ENCODE results near the gene DAZAP1.
"Not testable (repeated sequence)": the region's sequence is repeated elsewhere in the genome, so short reads cannot be mapped to it uniquely, and the experiment has no call there.

DAZAP1 gene

GRCh38 chr19:1471010-1471514 lies 63.7 kb downstream of the DAZAP1 start:
- no peaks in the 10 kb centered on the region for H3K9me3 ChIP-seq (replicated peaks; ENCODE audit: low read length)
- no peak overlapping the region for H3K9ac ChIP-seq (ENCODE audit: low read depth, low read length)
- peaks cover 31% of the 10 kb centered on the region for H3K4me1 ChIP-seq (ENCODE audit: control insufficient read depth, insufficient read depth, low read length)
- peaks cover under 1% of the 10 kb centered on the region for H3K36me3 ChIP-seq (ENCODE audit: insufficient read depth, low read length)
- H3K4me3 ChIP-seq (ENCODE audit: low read length) = peak overlapping the region; percentile 47
- peak overlapping the region; percentile 81 for H3K4me2 ChIP-seq (ENCODE audit: low read length)
- peaks cover 50% of the 10 kb centered on the region for H3K27me3 ChIP-seq (ENCODE audit: control insufficient read depth, insufficient read depth, low read length)

- peaks cover 30% of the 10 kb centered on the region for H3K4me1 ChIP-seq (ENCODE audit: control insufficient read depth, insufficient read depth, low read length)
- H3K4me2 ChIP-seq (ENCODE audit: low read length) = peak overlapping the region; percentile 81
- peaks cover 4% of the 10 kb centered on the region for H3K36me3 ChIP-seq (ENCODE audit: insufficient read depth, low read length)
- no peak overlapping the region for H3K4me3 ChIP-seq (ENCODE audit: low read length)
- H3K9ac ChIP-seq (ENCODE audit: low read depth, low read length) = no peak overlapping the region
- H3K27me3 ChIP-seq (ENCODE audit: control insufficient read depth, insufficient read depth, low read length) = peaks cover 48% of the 10 kb centered on the region
- H3K9me3 ChIP-seq (replicated peaks; ENCODE audit: low read length) = no peaks in the 10 kb centered on the region
Measured at GRCh38 chr19:1471515-1472160, 64.3 kb downstream of the DAZAP1 start.

DNA sequence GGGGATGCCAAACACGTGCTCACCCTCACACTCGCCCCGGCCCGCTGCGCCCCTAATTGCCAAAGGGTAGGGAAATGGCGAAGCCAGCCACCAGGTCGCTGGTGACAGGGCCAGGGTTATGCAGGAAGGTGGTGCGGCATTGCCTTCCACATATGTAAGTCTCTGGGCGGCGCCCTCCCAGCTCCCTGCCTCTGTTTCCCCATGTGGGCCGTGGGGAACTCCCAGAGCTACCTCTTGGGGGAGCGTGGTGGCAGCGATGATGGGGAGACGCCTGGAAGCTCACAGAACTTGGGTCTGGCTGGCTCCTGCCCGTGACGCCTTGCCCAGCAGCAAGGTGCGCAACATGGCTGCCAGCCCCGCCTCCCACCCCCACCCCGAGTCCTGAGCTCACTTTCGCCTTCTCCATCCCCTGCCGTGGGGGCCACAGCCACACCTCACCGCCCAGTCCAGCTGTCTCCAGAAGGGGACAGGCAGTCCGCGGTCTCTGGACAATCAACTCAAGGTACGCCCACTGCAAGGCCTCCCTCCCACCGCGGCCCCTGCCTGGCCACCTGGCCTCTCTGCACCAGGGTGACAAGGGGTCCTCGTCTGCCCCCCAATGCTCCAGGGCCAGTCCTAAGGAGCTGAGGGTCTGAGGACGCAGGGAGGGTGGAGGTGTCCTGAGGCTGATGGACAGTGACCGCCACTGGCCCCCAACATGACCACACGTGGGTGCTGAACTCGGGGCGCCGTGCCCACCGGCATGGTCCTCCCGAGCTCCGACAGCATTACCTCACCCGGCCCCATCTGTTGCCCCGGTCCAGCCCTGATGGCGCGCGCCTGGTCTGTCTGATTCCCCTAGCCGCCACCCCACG lies 65.1 kb downstream of the DAZAP1 start:
- no peak overlapping the region for H3K4me3 ChIP-seq (ENCODE audit: low read length)
- no peak overlapping the region for H3K4me2 ChIP-seq (ENCODE audit: low read length)
- peaks cover 44% of the 10 kb centered on the region for H3K27me3 ChIP-seq (ENCODE audit: control insufficient read depth, insufficient read depth, low read length)
- peaks cover 30% of the 10 kb centered on the region for H3K4me1 ChIP-seq (ENCODE audit: control insufficient read depth, insufficient read depth, low read length)
- peaks cover 8% of the 10 kb centered on the region for H3K36me3 ChIP-seq (ENCODE audit: insufficient read depth, low read length)
- H3K9me3 ChIP-seq (replicated peaks; ENCODE audit: low read length) = no peaks in the 10 kb centered on the region
- H3K9ac ChIP-seq (ENCODE audit: low read depth, low read length) = no peak overlapping the region

DNA sequence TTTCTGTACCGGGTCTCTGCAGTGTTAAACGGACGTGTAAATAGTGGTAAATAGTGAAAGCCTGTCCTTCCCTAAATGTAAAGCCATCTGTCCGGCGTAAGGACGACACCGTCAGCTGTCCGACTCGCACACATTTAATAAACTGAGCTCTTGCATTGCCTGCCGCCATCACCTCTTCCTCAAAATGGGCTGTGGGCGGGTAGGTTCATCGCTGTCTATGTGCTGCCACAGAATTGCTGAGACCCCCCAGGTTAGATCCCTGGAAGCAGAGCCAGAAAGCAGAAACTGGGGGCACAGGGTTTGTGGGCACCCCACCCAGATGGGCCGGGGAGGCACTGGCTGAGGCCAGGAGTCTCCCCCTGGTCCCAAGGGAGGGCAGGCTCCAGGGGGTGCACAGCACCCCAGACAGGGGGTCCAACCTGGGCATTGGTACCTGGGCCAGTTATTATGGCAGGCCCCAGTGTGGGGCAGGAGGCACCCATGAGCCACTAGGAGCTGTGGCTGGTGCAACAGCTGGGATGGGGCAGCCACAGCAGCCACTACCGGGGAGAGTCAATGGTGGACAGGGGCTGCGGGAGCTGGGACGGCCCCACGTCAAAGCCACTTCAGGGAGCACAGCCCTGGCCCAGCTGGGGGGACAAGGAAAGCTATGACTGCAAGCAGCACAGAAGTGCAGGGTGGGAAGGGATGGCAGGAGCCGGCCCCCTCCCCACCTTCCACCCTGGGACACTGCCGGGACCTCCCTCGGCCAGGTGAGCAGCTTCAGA lies 65.9 kb downstream of the DAZAP1 start:
- Histone ChIP-seq H3K4me1 (ENCODE audit: control insufficient read depth, insufficient read depth, low read length) (peaks cover 27% of the 10 kb centered on the region), H3K9ac (ENCODE audit: low read depth, low read length) (no peak overlapping the region), H3K27me3 (ENCODE audit: control insufficient read depth, insufficient read depth, low read length) (peaks cover 41% of the 10 kb centered on the region)

GRCh38 chr19:1474011-1474764 lies 66.8 kb downstream of the DAZAP1 start:
- H3K9ac ChIP-seq (ENCODE audit: low read depth, low read length) = no peak overlapping the region
- peaks cover 25% of the 10 kb centered on the region for H3K4me1 ChIP-seq (ENCODE audit: control insufficient read depth, insufficient read depth, low read length)
- H3K4me3 ChIP-seq (ENCODE audit: low read length) = no peak overlapping the region
- no peak overlapping the region for H3K4me2 ChIP-seq (ENCODE audit: low read length)
- H3K27me3 ChIP-seq (ENCODE audit: control insufficient read depth, insufficient read depth, low read length) = peaks cover 38% of the 10 kb centered on the region
- no peaks in the 10 kb centered on the region for H3K9me3 ChIP-seq (replicated peaks; ENCODE audit: low read length)
- H3K36me3 ChIP-seq (ENCODE audit: insufficient read depth, low read length) = peaks cover 8% of the 10 kb centered on the region

More for the DNA sequence above, 65.9 kb downstream of the DAZAP1 start:
- Histone ChIP-seq H3K4me2 (ENCODE audit: low read length) (no peak overlapping the region), H3K9me3 (replicated peaks; ENCODE audit: low read length) (no peaks in the 10 kb centered on the region), H3K36me3 (ENCODE audit: insufficient read depth, low read length) (peaks cover 8% of the 10 kb centered on the region), H3K4me3 (ENCODE audit: low read length) (no peak overlapping the region)

DNA sequence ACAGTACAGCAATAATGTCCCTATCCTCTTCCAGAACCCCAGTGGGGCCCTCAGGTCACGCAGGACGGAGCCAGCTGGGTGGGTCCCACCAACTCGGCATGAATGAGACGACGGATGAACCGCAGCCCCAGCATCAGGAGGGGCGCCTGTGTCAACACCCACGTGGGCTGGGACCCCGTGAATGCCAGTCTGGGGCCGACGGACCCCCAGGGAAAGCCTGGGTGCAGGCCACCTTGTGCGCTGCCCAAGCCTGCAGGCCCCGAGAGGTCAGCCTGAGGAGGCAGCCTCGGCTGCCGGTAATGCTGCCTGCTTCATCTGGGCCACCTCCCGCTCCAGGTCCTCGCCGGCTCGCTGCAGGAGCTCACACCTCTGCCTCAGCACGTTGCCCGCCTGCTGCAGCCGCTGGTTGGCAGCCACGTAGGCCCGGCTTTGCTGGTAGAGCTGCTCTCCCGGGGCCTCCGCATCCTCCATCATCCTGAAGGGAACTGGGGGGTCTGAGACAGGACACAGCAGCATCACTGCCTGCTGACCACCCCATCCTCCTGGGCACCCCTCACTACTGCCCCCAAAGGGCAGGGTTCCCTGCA lies 67.5 kb downstream of the DAZAP1 start:
- H3K4me1 ChIP-seq (ENCODE audit: control insufficient read depth, insufficient read depth, low read length) = peaks cover 20% of the 10 kb centered on the region
- H3K27me3 ChIP-seq (ENCODE audit: control insufficient read depth, insufficient read depth, low read length) = peaks cover 37% of the 10 kb centered on the region
- no peak overlapping the region for H3K4me3 ChIP-seq (ENCODE audit: low read length)
- peaks cover 8% of the 10 kb centered on the region for H3K36me3 ChIP-seq (ENCODE audit: insufficient read depth, low read length)
- no peak overlapping the region for H3K4me2 ChIP-seq (ENCODE audit: low read length)
- H3K9me3 ChIP-seq (replicated peaks; ENCODE audit: low read length) = no peaks in the 10 kb centered on the region
- H3K9ac ChIP-seq (ENCODE audit: low read depth, low read length) = no peak overlapping the region

DNA sequence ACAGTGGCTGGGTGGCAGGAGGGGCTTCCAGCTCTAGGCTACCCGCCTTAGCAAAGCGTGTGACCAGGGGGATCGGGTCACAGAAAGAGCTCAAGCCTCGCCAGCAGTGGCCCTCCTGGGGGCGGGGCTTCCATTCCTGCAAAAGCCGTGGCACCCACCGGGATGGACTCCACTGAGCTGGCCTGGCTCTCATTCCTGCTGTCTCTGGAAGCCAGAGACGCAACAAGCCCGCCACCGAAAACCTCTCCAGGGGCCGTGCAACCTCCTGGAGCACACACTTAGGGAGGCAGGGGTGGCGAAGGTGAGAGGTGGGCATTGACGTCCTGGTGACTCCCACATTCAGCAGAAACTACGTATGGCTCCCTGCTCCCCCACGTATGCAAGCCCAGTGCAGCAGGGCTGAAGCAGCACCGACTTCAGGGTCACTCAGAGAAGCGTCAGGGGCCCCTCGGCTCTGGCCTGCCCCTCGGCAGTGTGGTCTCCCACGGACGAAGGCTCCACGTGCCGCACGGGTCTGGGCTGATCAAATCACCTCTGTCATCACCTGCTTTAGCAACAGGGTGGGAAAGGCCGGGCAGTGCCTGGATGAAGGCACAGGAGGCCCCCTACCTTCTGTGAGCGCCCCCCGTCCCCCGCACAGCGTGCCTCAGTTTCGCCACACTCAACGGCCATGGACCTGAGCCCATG lies 68.5 kb downstream of the DAZAP1 start:
- Histone ChIP-seq H3K4me2 (ENCODE audit: low read length) (no peak overlapping the region), H3K27me3 (ENCODE audit: control insufficient read depth, insufficient read depth, low read length) (peaks cover 26% of the 10 kb centered on the region), H3K9ac (ENCODE audit: low read depth, low read length) (no peak overlapping the region), H3K9me3 (replicated peaks; ENCODE audit: low read length) (no peaks in the 10 kb centered on the region), H3K4me1 (ENCODE audit: control insufficient read depth, insufficient read depth, low read length) (peaks cover 10% of the 10 kb centered on the region), H3K4me3 (ENCODE audit: low read length) (no peak overlapping the region), H3K36me3 (ENCODE audit: insufficient read depth, low read length) (peaks cover 8% of the 10 kb centered on the region)

DNA sequence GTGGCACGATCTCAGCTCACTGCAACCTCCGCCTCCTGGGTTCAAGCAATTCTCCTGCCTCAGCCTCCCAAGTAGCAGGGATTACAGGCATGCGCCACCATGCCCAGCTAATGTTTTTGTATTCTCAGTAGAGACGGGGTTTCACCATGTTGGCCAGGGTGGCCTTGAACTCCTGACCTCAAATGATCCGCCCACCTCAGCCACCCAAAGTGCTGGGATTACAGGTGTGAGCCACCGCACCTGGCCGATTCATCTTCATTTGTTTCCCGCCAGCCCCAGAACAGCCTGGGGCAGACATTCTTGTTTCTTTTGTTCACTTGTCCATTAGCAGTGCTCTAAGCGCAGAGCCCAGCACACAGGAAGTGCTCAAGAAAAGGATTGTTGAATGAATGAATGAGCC lies 69.7 kb downstream of the DAZAP1 start:
- not testable (repeated sequence) for H3K4me2 ChIP-seq (ENCODE audit: low read length); H3K4me1 ChIP-seq (ENCODE audit: control insufficient read depth, insufficient read depth, low read length); H3K36me3 ChIP-seq (ENCODE audit: insufficient read depth, low read length); H3K9me3 ChIP-seq (replicated peaks; ENCODE audit: low read length); H3K9ac ChIP-seq (ENCODE audit: low read depth, low read length); H3K4me3 ChIP-seq (ENCODE audit: low read length)
- H3K27me3 ChIP-seq (ENCODE audit: control insufficient read depth, insufficient read depth, low read length) = peaks cover 15% of the 10 kb centered on the region

GRCh38 chr19:1478934-1479707 lies 71.7 kb downstream of the DAZAP1 start, which contains the start of gene C19orf25:
Gene C19orf25, minus strand, starts transcription at chr19:1479215. Its CDS starts 312 bp downstream, at chr19:1478903.
- H3K9me3 ChIP-seq (replicated peaks; ENCODE audit: low read length) = no peaks in the 10 kb centered on the region
- H3K4me2 ChIP-seq (ENCODE audit: low read length) = peak within 1 kb of the TSS; percentile 89
- peaks cover 8% of the 10 kb centered on the region for H3K36me3 ChIP-seq (ENCODE audit: insufficient read depth, low read length)
- H3K4me1 ChIP-seq (ENCODE audit: control insufficient read depth, insufficient read depth, low read length) = no peaks in the 10 kb centered on the region
- peak within 1 kb of the TSS; percentile 75 for H3K4me3 ChIP-seq (ENCODE audit: low read length)
- peak within 1 kb of the TSS; percentile 77 for H3K9ac ChIP-seq (ENCODE audit: low read depth, low read length)
- no peaks in the 10 kb centered on the region for H3K27me3 ChIP-seq (ENCODE audit: control insufficient read depth, insufficient read depth, low read length)
